Occipital lobe (tissue), 2 donors: ENCODE data around the gene BCO2. TPM values are rescaled to one million over a fixed set of nuclear protein-coding genes. Genes with fewer than 3 reads are reported as not detected.
"Not testable (repeated sequence)": the region's sequence is repeated elsewhere in the genome, so short reads cannot be mapped to it uniquely, and the experiment has no call there.

Experiments used
- DNase-seq: peaks from one replicate; lab custom pipeline; 2025; lab: John Stamatoyannopoulos, UW
- total RNA-seq: library from RNA; depleted of rRNA; stranded (reverse); fragments of >200 nt; gene quantifications from one replicate; pipeline ENCODE4 v1.2.3, GENCODE V29; 2014

BCO2 gene
- total RNA-seq, 1 donor from 2014 or later: 2.8 TPM

DNA sequence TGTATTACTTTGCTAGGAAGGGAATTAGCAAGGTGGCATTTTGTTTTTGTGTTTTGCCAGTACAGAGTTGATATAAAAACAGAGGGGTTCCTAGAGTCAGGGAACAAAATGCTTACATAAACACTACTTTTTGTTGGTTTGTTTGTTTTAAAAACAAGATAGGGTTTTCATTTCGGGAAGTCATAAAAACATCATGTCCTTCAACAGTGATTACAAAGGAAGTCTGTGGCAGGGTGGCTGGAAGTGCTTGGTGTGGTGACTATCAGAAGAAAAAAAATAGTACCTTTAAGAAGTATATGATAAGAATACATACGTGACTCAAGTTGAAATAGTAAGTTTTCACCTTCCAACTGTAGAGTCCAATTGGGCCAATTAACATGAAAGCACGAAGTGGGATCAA lies 10.3 kb upstream of the BCO2 start:
- DNase-seq: no peak

GRCh38 chr11:112166562-112166961 lies 8.8 kb upstream of the BCO2 start:
- DNase-seq: no peak

DNA sequence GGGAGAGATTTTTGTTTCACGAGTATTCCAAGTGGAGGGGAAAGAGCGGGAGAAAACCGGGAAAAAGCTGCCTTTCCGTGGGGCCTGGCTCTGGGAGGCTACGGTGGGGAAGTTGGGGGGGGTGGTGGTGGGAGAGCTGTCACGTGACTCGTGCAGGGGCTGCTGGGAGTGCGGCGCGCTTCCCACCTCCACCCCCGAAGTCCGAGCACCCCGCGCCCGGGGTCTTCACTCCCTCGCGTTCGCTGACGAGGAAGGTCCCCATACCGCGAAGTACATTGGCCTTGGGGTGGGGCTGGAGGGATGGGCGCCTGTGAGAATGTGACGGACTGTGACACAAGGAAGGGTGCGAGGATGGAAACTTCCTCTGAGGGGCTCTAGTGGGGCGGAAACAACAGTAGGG lies 8.2 kb upstream of the BCO2 start, which contains the start of gene TEX12:
Gene TEX12 (plus strand): TSS at position 228 of the 400 bp plus-strand sequence. CDS start 1,897 bp downstream, outside the sequence.
- no peak for DNase-seq

DNA sequence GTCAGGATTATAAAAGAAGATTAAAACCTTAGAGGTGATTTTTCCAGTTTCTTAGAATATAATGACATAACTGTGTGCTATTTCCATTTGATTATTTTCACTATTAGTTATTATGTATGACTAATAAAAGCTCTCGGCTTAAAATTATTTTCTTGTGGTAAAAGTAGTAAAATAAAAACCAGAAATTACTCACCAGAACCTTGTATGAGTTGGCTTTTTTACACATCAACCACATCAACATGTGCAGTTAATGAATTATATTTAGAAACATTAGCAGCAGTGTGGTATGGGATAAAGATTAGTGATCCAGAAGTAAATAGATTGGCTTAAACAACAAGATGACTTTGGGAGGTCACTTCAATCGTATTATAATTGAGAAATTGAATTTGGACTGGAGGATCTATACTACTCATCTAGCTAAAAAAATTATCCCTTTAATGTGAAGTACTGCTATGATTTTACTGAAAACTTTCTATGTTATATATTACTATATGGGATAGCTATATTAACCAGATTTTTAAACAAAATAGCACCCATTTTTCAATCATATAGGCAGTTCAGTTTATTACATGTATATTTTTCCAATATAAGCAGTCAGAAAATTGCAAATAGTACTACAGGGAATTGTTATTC lies 2.8 kb upstream of the BCO2 start:
- DNase-seq: no peak

GRCh38 chr11:112173152-112173551 lies 2.2 kb upstream of the BCO2 start:
- DNase-seq: no peak

DNA sequence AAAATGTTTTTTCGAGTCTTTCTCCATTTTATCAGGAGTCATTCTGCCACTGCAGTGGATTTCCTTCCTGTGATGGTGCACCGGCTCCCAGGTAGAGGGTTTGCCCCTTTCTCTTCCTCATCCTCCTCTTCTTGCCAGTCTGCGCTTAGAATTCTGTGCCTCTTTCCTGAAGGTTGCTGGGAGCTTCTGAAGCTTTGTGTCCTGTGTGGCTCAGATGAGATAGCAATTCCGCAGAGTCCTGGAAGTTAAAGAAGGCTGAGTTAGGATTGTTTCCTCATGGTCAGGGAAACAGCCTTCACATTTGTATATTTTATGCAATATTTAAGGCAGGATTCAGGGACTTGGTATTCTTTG lies 264 bp downstream of the BCO2 start:
- DNase-seq: no peak

DNA sequence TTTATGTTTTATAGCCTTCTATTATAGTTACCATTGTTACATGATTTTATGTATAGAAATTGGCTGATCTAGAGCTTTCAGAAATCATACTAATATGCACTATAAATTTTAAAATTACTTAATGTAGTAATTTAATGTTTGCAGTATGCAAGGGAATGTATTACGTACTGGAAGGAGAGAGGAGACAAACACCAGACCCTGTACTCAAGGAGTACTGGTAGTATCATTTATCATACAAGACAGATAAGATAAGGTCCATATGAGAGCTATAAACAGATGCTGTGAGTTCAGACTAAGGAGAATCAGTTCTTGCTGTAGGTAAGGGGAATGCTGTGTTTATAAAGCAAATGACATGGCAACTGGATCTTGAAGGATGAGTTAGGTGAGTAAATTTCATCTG lies 765 bp downstream of the BCO2 start:
- DNase-seq: no peak

DNA sequence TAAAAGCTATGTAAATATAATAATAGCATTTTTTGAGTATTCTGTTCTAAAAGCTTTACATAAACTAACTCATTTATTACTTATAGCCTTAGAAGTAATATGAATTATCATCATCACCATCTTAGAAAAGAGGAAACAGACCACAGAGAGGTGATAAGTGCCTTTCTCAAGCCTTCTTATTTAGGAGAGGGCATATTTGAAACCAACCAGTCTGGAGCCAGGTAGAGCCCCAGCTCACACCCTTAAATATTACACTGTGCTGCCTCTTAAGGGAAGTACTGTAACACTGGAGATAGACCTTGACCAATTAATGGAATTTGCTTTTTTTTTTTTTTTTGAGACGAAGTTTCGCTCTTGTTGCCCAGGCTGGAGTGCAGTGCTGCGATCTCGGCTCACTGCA lies 2.3 kb downstream of the BCO2 start:
- DNase-seq: no peak

- DNase-seq: no peak
Measured at GRCh38 chr11:112178428-112178827, 3.1 kb downstream of the BCO2 start.

DNA sequence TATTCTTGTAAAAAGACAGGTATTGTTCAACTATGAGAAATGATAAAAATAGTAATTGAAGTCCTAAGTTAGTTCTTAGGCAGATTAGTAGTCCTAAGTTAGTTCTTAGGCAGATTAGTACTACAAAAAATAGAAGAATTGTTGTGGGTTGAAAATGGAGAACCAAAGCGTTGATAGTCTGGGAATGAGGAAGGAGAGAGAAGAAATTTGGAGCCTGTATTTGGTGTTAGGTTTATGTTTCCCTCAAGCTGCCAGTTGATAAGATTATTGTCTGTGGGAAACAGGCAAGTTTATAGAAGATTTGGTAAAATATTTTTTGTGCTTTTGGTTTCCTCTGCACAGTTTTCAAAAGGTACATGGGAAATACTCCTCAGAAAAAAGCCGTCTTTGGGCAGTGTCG lies 3.6 kb downstream of the BCO2 start:
- DNase-seq: no peak

GRCh38 chr11:112179601-112180000 lies 4.3 kb downstream of the BCO2 start:
- DNase-seq: no peak

GRCh38 chr11:112182867-112183266 lies 7.6 kb downstream of the BCO2 start:
- DNase-seq: no peak

DNA sequence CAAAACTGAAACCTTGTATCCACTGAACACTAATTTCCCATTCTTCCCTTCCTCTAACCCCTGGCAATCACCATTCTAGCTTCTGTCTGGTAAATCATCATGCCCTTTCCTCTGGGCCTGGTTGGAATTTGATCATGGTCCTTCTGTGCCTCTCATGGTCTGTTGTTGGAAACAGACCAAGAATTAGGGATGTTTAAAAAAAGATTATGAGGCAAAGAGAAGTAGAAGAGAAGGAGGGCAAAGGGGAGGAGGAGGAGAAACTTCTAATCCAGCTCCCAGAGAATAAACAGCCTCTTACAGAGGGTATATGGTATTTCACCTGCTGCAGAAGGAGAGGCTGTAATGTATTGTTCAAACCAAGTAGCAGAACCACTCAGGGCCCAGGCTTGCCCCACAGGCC lies 10.6 kb downstream of the BCO2 start:
- no peak for DNase-seq

GRCh38 chr11:112186304-112186703 lies 11.0 kb downstream of the BCO2 start:
- DNase-seq: no peak

DNA sequence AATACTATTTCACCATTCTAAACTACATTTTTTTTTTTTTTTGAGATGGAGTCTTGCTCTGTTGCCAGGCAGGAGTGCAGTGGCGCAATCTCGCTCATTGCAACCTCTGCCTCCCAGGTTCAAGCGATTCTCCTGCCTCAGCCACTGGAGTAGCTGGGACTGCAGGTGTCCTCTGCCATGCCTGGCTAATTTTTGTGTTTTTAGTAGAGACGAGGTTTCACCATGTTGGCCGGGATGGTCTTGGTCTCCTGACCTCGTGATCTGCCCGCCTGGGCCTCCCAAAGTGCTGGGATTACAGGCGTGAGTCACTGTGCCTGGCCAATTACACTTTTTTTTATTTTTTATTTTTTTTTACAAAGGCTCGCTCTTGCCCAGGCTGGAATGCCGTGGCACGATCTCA lies 19.8 kb downstream of the BCO2 start:
- not testable (repeated sequence) for DNase-seq

GRCh38 chr11:112195951-112196351 lies 20.6 kb downstream of the BCO2 start:
- no peak for DNase-seq

DNA sequence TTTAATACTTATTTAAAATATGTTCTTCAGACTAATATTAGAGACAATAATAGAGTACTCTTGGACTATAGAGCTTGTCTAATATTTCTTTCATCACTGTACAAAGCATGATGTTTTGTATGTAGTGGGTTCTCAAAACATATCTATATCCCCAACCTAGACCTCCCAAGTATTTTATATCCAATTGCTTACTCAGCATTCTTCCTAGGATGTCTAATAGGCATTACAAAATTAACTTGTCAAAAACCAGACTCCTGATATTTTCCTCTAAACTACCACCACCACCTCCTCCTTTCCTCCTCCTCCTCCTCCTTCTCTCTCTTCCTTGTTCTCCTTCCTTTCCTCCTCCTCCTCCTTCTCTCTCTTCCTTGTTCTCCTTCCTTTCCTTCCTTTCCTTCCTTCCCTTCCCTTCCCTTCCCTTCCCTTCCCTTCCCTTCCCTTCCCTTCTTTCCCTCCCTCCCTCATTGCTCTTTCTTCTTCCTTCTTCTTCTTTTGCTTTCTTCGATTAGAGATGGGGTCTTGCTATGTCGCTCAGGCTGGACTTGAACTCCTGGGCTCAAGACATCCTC lies 21.3 kb downstream of the BCO2 start:
- DNase-seq: no peak

- not testable (repeated sequence) for DNase-seq
Measured at GRCh38 chr11:112199101-112199500, 23.8 kb downstream of the BCO2 start.

GRCh38 chr11:112200252-112200651 lies 24.9 kb downstream of the BCO2 start:
- no peak for DNase-seq

DNA sequence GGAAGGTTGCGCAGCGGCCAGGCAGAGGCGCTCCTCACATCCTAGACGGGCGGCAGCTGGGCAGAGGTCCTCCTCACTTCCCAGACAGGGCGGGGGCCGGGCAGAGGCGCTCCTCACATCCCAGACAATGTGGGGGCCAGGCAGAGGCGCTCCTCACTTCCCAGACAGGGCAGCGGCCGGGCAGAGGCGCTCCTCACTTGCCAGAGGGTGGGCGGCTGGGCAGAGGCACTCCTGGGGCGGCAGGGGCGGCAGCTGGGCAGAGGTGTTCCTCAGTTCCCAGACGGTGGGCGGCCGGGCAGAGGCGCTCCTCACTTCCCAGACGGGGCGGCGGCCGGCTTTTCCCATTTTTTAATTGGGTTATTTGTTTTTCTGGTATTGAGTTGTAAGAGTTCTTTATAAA lies 30.8 kb downstream of the BCO2 start:
- DNase-seq: no peak

DNA sequence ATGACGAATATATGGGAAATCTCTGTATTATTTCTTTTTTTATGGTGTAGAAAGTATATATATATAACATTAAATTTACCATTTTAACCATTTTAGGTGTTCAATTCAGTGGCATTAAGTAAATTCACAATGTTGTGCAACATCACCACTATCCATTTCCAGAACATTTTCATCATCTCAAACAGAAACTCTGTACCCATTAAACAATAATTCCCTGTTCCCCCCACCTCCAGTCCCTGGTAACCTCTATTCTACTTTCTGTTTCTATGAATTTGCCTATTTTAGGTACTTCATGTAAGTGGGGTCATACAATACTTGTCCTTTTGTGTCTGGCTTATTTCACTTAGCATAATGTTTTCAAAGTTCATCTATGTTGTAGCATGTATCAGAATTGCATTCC lies 35.6 kb downstream of the BCO2 start:
- no peak for DNase-seq

GRCh38 chr11:112211536-112211935 lies 36.2 kb downstream of the BCO2 start:
- no peak for DNase-seq

DNA sequence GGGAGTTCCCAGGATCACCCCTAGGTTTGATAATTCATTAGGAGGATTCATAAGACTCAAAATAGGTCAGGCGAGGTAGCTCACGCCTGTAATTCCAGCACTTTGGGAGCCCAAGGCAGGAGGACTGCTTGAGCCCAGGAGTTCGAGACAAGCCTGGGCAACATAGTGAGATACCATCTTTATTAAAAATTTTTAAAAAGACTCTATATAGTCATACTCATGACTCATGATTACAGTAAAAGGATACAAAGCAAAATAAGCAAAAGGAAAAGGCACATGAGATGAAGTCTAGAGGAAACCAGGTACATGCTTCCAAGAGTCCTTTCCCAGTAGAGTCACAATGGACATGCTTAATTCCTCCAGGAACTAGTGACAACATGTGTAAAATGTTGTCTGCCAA lies 37.0 kb downstream of the BCO2 start:
- no peak for DNase-seq

- DNase-seq: no peak
Measured at GRCh38 chr11:112212710-112213109, 37.4 kb downstream of the BCO2 start.
